ENCODE data around the gene TACC2. TPM values are rescaled to one million over a fixed set of nuclear protein-coding genes. Genes with fewer than 3 reads are reported as not detected.

The TACC2 gene
- total and polyA plus RNA-seq, 9 of the 15 experiments (the other 6 are each of a cell fraction or from before 2014, with no cell fraction given): under 0.01 to 0.35 (median 0.03) TPM; not detected in 6

DNA sequence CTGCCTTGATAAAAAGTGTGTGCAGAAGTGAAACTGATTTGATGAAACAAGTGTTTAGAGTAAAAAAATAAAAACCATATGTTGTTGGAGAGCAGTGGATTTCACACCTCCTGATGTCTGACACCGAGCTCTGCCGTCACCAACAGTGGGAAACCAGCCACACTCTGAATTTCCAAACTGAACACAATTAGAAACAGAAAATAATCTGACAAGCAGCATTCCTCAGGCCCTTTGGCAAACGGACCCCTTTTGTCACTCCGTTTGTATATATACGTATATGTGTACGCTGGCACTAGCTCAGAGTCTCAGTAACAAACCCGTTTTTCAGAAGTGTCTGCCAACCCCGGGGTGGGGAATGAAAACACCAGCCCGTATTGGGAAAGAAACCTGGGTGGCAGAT, 32.4 kb downstream of the TACC2 start:
- DNase-seq (ENCODE audit: extremely low read depth in 1 of 4, low spot score in 3 of 4): no peak
- intact Hi-C loops (cut with micrococcal nuclease) (no loop called here), in situ Hi-C loops (cut with MboI) (no loop called here)
- Histone ChIP-seq H2AFZ (ENCODE audit: low read depth, low read length) (no peak overlapping the region), H3K4me1 (replicated peaks in 1 of 2; ENCODE audit: control insufficient read depth in 2 of 2, insufficient read depth in 2 of 2, low read length in 2 of 2) (no peaks in the 10 kb centered on the region), H3K27ac (ENCODE audit: extremely low read depth, low read depth, low read length) (no peak overlapping the region), H3K9me1 (ENCODE audit: control insufficient read depth, insufficient read depth, low read length) (no peaks in the 10 kb centered on the region), H4K20me1 (replicated peaks; ENCODE audit: control insufficient read depth, insufficient read depth, low read length) (no peaks in the 10 kb centered on the region), H3K27me3 (ENCODE audit: control insufficient read depth in 2 of 2, insufficient read depth in 2 of 2, low read length in 2 of 2) (peaks cover 16 to 23% of the 10 kb centered on the region in 2 experiments), H3K9me3 (replicated peaks; ENCODE audit: control insufficient read depth, insufficient read depth, low read depth, low read length) (no peaks in the 10 kb centered on the region), H3K4me3 (no peak overlapping the region), H3K36me3 (ENCODE audit: control insufficient read depth, insufficient read depth, low read length) (no peaks in the 10 kb centered on the region), H3K79me2 (ENCODE audit: control insufficient read depth, insufficient read depth, low read length) (no peaks in the 10 kb centered on the region), H3K9ac (ENCODE audit: insufficient read depth in 1 of 2, low read depth in 2 of 2, low read length in 2 of 2) (no peak overlapping the region), H3K4me2 (ENCODE audit: insufficient read depth, low read length) (no peak overlapping the region)
- no TSS peak for BruUV-seq (replicated peaks)
- CTCF ChIA-PET (ENCODE audit: low intra/inter-chr PET ratio): no interaction called here
- no peak for ATAC-seq
- no peak for FAIRE-seq
- WGBS (ENCODE audit: insufficient coverage, low coverage, missing lambda C conversion rate): 2% methylated on average over 8 of the region's 9 CpGs
- POLR2A ChIA-PET: no interaction called here
- TF ChIP-seq TEAD1 (CRISPR knock-in tag; IDR thresholded peaks at IDR 0.05) (no peak), TFAM (CRISPR knock-in tag; conservative IDR thresholded peaks at IDR 0.05) (no peak), L3MBTL2 (IDR thresholded peaks at IDR 0.05) (no peak), SIX5 (IDR thresholded peaks at IDR 0.05; ENCODE audit: borderline replicate concordance in 1 of 2, insufficient read depth in 1 of 2, low read depth in 1 of 2, low read length in 2 of 2) (no peak), RAD21 (CRISPR knock-in tag; conservative IDR thresholded peaks at IDR 0.05 in 1 of 2, IDR thresholded peaks at IDR 0.05 in 1 of 2) (no peak), ZNF217 (CRISPR knock-in tag; IDR thresholded peaks at IDR 0.05) (no peak), PHF8 (IDR thresholded peaks at IDR 0.05; ENCODE audit: borderline replicate concordance, low read length) (no peak), ERF (CRISPR knock-in tag; IDR thresholded peaks at IDR 0.05) (no peak), NR2C2 (CRISPR knock-in tag; IDR thresholded peaks at IDR 0.05) (no peak), NR2C2 (tag; IDR thresholded peaks at IDR 0.05) (no peak)
- TF ChIP-seq, protein P1, sequence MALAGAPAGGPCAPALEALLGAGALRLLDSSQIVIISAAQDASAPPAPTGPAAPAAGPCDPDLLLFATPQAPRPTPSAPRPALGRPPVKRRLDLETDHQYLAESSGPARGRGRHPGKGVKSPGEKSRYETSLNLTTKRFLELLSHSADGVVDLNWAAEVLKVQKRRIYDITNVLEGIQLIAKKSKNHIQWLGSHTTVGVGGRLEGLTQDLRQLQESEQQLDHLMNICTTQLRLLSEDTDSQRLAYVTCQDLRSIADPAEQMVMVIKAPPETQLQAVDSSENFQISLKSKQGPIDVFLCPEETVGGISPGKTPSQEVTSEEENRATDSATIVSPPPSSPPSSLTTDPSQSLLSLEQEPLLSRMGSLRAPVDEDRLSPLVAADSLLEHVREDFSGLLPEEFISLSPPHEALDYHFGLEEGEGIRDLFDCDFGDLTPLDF (CRISPR knock-in tag; IDR thresholded peaks at IDR 0.05): no peak
- TF ChIP-seq, protein P2, sequence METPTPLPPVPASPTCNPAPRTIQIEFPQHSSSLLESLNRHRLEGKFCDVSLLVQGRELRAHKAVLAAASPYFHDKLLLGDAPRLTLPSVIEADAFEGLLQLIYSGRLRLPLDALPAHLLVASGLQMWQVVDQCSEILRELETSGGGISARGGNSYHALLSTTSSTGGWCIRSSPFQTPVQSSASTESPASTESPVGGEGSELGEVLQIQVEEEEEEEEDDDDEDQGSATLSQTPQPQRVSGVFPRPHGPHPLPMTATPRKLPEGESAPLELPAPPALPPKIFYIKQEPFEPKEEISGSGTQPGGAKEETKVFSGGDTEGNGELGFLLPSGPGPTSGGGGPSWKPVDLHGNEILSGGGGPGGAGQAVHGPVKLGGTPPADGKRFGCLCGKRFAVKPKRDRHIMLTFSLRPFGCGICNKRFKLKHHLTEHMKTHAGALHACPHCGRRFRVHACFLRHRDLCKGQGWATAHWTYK (CRISPR knock-in tag; IDR thresholded peaks at IDR 0.05): no peak
- TF ChIP-seq, protein P3, sequence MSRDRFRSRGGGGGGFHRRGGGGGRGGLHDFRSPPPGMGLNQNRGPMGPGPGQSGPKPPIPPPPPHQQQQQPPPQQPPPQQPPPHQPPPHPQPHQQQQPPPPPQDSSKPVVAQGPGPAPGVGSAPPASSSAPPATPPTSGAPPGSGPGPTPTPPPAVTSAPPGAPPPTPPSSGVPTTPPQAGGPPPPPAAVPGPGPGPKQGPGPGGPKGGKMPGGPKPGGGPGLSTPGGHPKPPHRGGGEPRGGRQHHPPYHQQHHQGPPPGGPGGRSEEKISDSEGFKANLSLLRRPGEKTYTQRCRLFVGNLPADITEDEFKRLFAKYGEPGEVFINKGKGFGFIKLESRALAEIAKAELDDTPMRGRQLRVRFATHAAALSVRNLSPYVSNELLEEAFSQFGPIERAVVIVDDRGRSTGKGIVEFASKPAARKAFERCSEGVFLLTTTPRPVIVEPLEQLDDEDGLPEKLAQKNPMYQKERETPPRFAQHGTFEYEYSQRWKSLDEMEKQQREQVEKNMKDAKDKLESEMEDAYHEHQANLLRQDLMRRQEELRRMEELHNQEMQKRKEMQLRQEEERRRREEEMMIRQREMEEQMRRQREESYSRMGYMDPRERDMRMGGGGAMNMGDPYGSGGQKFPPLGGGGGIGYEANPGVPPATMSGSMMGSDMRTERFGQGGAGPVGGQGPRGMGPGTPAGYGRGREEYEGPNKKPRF (IDR thresholded peaks at IDR 0.05; ENCODE audit: low read depth, low read length): no peak
